ENCODE data around the gene ADGRV1. TPM values are rescaled to one million over a fixed set of nuclear protein-coding genes. Genes with fewer than 3 reads are reported as not detected.

ADGRV1 gene
- total RNA-seq, 2 donors from 2014 or later, result 1.4 TPM; not detected in 1

GRCh38 chr5:90852531-90852930 is 293.9 kb downstream of the ADGRV1 start:
- H3K27me3 ChIP-seq (replicated peaks; ENCODE audit: insufficient read depth), result no peaks in the 10 kb centered on the region
- ATAC-seq (ENCODE audit: insufficient number of reproducible peaks, low FRiP score, low read depth), result no peak
- H3K36me3 ChIP-seq, result no peaks in the 10 kb centered on the region
- no peak overlapping the region for H3K27ac ChIP-seq
- H3K4me1 ChIP-seq (ENCODE audit: control insufficient read depth in 1 of 2, low read depth in 2 of 2), result no peaks in the 10 kb centered on the region
- no peak overlapping the region for H3K4me3 ChIP-seq
- no peaks in the 10 kb centered on the region for H3K9me3 ChIP-seq
- TF ChIP-seq, protein P1, sequence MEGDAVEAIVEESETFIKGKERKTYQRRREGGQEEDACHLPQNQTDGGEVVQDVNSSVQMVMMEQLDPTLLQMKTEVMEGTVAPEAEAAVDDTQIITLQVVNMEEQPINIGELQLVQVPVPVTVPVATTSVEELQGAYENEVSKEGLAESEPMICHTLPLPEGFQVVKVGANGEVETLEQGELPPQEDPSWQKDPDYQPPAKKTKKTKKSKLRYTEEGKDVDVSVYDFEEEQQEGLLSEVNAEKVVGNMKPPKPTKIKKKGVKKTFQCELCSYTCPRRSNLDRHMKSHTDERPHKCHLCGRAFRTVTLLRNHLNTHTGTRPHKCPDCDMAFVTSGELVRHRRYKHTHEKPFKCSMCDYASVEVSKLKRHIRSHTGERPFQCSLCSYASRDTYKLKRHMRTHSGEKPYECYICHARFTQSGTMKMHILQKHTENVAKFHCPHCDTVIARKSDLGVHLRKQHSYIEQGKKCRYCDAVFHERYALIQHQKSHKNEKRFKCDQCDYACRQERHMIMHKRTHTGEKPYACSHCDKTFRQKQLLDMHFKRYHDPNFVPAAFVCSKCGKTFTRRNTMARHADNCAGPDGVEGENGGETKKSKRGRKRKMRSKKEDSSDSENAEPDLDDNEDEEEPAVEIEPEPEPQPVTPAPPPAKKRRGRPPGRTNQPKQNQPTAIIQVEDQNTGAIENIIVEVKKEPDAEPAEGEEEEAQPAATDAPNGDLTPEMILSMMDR (IDR thresholded peaks at IDR 0.05), result no peak
- no peak for DNase-seq (ENCODE audit: low spot score)

- ATAC-seq (ENCODE audit: insufficient number of reproducible peaks, low FRiP score, low read depth) (no peak), DNase-seq (ENCODE audit: low spot score) (no peak)
- no peaks in the 10 kb centered on the region for H3K36me3 ChIP-seq
- H3K27me3 ChIP-seq (replicated peaks; ENCODE audit: insufficient read depth), result no peaks in the 10 kb centered on the region
- TF ChIP-seq, protein P1 (IDR thresholded peaks at IDR 0.05), result no peak
- H3K9me3 ChIP-seq, result no peaks in the 10 kb centered on the region
- no peak overlapping the region for H3K4me3 ChIP-seq
- H3K27ac ChIP-seq, result no peak overlapping the region
- H3K4me1 ChIP-seq (ENCODE audit: control insufficient read depth in 1 of 2, low read depth in 2 of 2), result no peaks in the 10 kb centered on the region
These were observed 295.2 kb downstream of the ADGRV1 start for GRCh38 chr5:90853750-90854149.

- no peak overlapping the region for H3K27ac ChIP-seq
- H3K27me3 ChIP-seq (replicated peaks; ENCODE audit: insufficient read depth), result no peaks in the 10 kb centered on the region
- DNase-seq (ENCODE audit: low spot score) (no peak), ATAC-seq (ENCODE audit: insufficient number of reproducible peaks, low FRiP score, low read depth) (no peak)
- no peaks in the 10 kb centered on the region for H3K4me1 ChIP-seq (ENCODE audit: control insufficient read depth in 1 of 2, low read depth in 2 of 2)
- no peaks in the 10 kb centered on the region for H3K9me3 ChIP-seq
- TF ChIP-seq, protein P1 (IDR thresholded peaks at IDR 0.05), result no peak
- H3K36me3 ChIP-seq, result no peaks in the 10 kb centered on the region
- no peak overlapping the region for H3K4me3 ChIP-seq
These were observed 295.6 kb downstream of the ADGRV1 start for GRCh38 chr5:90854169-90854568.

- TF ChIP-seq, protein P1 (IDR thresholded peaks at IDR 0.05), result no peak
- no peaks in the 10 kb centered on the region for H3K36me3 ChIP-seq
- no peak overlapping the region for H3K4me3 ChIP-seq
- H3K27ac ChIP-seq, result no peak overlapping the region
- H3K27me3 ChIP-seq (replicated peaks; ENCODE audit: insufficient read depth), result no peaks in the 10 kb centered on the region
- no peaks in the 10 kb centered on the region for H3K9me3 ChIP-seq
- DNase-seq (ENCODE audit: low spot score) (no peak), ATAC-seq (ENCODE audit: insufficient number of reproducible peaks, low FRiP score, low read depth) (no peak)
- no peaks in the 10 kb centered on the region for H3K4me1 ChIP-seq (ENCODE audit: control insufficient read depth in 1 of 2, low read depth in 2 of 2)
These were observed 296.9 kb downstream of the ADGRV1 start for GRCh38 chr5:90855296-90856010.

GRCh38 chr5:90861843-90862586 is 303.4 kb downstream of the ADGRV1 start:
- Histone ChIP-seq H3K9me3 (no peaks in the 10 kb centered on the region), H3K27ac (no peak overlapping the region), H3K4me1 (ENCODE audit: control insufficient read depth in 1 of 2, low read depth in 2 of 2) (peaks cover 2 to 5% of the 10 kb centered on the region in 2 donors), H3K4me3 (no peak overlapping the region), H3K36me3 (no peaks in the 10 kb centered on the region), H3K27me3 (replicated peaks; ENCODE audit: insufficient read depth) (no peaks in the 10 kb centered on the region)
- TF ChIP-seq, protein P1 (IDR thresholded peaks at IDR 0.05), result no peak
- DNase-seq (ENCODE audit: low spot score) (no peak), ATAC-seq (ENCODE audit: insufficient number of reproducible peaks, low FRiP score, low read depth) (no peak)
